K562 (cell line): ENCODE measurements around the gene S100P. TPM values are rescaled to one million over a fixed set of nuclear protein-coding genes. Genes with fewer than 3 reads are reported as not detected.

Source experiments
- ATAC-seq: fragments of 200-7000 bp; cut with Tn5 transposase; 3 replicates; pipeline ENCODE4 v1.9.1; 2020; ENCODE audit warnings: moderate library complexity
- BruUV-seq: library from RNA; stranded (reverse); fragments of 400-500 nt; replicated peaks from 2 replicates; lab custom pipeline; 2021; lab: Mats Ljungman, UMichigan
- CTCF ChIA-PET: fragments of 300-600 bp; formaldehyde crosslinking; extraction: SDS; loops from one replicate; lab custom pipeline; 2021; ENCODE audit warnings: low intra/inter-chr PET ratio; lab: Yijun Ruan, JAX
- POLR2A ChIA-PET: fragments of 300-600, 350-650 bp; sonication (Branson Sonifier 250); formaldehyde crosslinking; extraction: SDS; loops from one replicate; lab custom pipeline; 2021; ENCODE audit warnings: antibody characterized with exemption, inconsistent platforms; lab: Yijun Ruan, JAX
- DNase-seq, 4 experiments: peaks; one replicate each; pipeline versions ENCODE4 v3.0.0 to v3.0.0-alpha.2; 2011 to 2018; ENCODE audit warnings: low spot score in 3 of 4, mixed read lengths in 3 of 4; ENCODE audit errors: extremely low read depth in 1 of 4
- FAIRE-seq: peaks from 2 replicates; lab custom pipeline; 2011; peaks lifted over from hg19 to GRCh38; lab: Jason Lieb, UNC
- H2AFZ ChIP-seq: 2 replicates; pipeline ENCODE4 v1.6.0; 2011; ENCODE audit warnings: low read depth, low read length, control low read depth, inconsistent platforms
- H3K27ac ChIP-seq: fragments of 200-600 bp; 3 replicates; pipeline ENCODE4 v1.8.0; 2011; ENCODE audit warnings: low read depth, mild to moderate bottlenecking, control low read depth, inconsistent platforms, low read length, moderate library complexity, mixed read lengths; ENCODE audit errors: extremely low read depth
- H3K27me3 ChIP-seq, 2 experiments: fragments of 300-600 bp in 1 of 2; 2 replicates in 1 of 2; 3 replicates in 1 of 2; pipeline versions ENCODE4 v1.6.0 to v1.8.0; 2011; ENCODE audit warnings: inconsistent platforms in 2 of 2, low read length in 2 of 2, mild to moderate bottlenecking in 1 of 2, mixed read lengths in 1 of 2, moderate library complexity in 1 of 2; ENCODE audit not compliant: control insufficient read depth in 2 of 2, insufficient read depth in 2 of 2
- H3K36me3 ChIP-seq: fragments of 300-600 bp; 3 replicates; pipeline ENCODE4 v1.8.0; 2011; ENCODE audit warnings: mild to moderate bottlenecking, low read length, inconsistent platforms; ENCODE audit not compliant: control insufficient read depth, insufficient read depth
- H3K4me1 ChIP-seq, 2 experiments: fragments of 200-600 bp in 1 of 2; replicated peaks in 1 of 2; 2 replicates in 1 of 2; 3 replicates in 1 of 2; pipeline versions ENCODE4 v1.5.1 to v1.8.0; 2011; ENCODE audit warnings: inconsistent platforms in 2 of 2, low read length in 2 of 2, mild to moderate bottlenecking in 1 of 2, mixed read lengths in 1 of 2, moderate library complexity in 1 of 2; ENCODE audit not compliant: control insufficient read depth in 2 of 2, insufficient read depth in 2 of 2
- H3K4me2 ChIP-seq: 2 replicates; pipeline ENCODE4 v1.6.1; 2011; ENCODE audit warnings: low read length, control low read depth, inconsistent platforms, mixed read lengths; ENCODE audit not compliant: insufficient read depth
- H3K4me3 ChIP-seq: fragments of 200-600 bp; sonication (generic), shearing (Covaris generic); 2 replicates; pipeline ENCODE4 v1.5.1; 2016; ENCODE audit warnings: control low read depth, inconsistent platforms
- H3K79me2 ChIP-seq: fragments of 200-600 bp; 3 replicates; pipeline ENCODE4 v1.8.0; 2011; ENCODE audit warnings: low read length, inconsistent platforms; ENCODE audit not compliant: control insufficient read depth, insufficient read depth
- H3K9ac ChIP-seq, 2 experiments: 2 replicates each; pipeline versions ENCODE4 v1.6.0 to v1.6.1; 2011; ENCODE audit warnings: low read depth in 2 of 2, low read length in 2 of 2, control low read depth in 1 of 2, inconsistent platforms in 1 of 2, mild to moderate bottlenecking in 1 of 2, mixed read lengths in 1 of 2; ENCODE audit not compliant: insufficient read depth in 1 of 2
- H3K9me1 ChIP-seq: one replicate; pipeline ENCODE4 v1.6.0; 2011; ENCODE audit warnings: inconsistent platforms, mild to moderate bottlenecking, low read length, moderate library complexity; ENCODE audit not compliant: control insufficient read depth, insufficient read depth
- H3K9me3 ChIP-seq: replicated peaks from 2 replicates; pipeline ENCODE4 v1.5.1; 2011; ENCODE audit warnings: low read depth, low read length, inconsistent platforms; ENCODE audit not compliant: control insufficient read depth, insufficient read depth
- H4K20me1 ChIP-seq: replicated peaks from 2 replicates; pipeline ENCODE4 v1.6.1; 2011; ENCODE audit warnings: low read length, inconsistent platforms, mixed read lengths; ENCODE audit not compliant: control insufficient read depth, insufficient read depth
- CREB1 ChIP-seq, 2 experiments: sonication (generic) in 1 of 2; formaldehyde crosslinking in 1 of 2; IDR thresholded peaks; 2 replicates each; pipeline versions ENCODE4 v1.6.1 to v1.8.0; 2012 to 2022; ENCODE audit warnings: inconsistent platforms in 1 of 2, mild to moderate bottlenecking in 1 of 2, missing genetic modification reagents in 1 of 2, moderate library complexity in 1 of 2
- CXXC5 ChIP-seq: fragments of 250-450 bp; sonication (Bioruptor Pico); IDR thresholded peaks from 2 replicates; pipeline ENCODE4 v1.8.0; 2022; ENCODE audit warnings: inconsistent platforms, mild to moderate bottlenecking, moderate library complexity
- DMBX1 ChIP-seq: fragments of 250-450 bp; sonication (Bioruptor Pico); IDR thresholded peaks from 2 replicates; pipeline ENCODE4 v1.8.0; 2022; ENCODE audit warnings: inconsistent platforms, mild to moderate bottlenecking, moderate library complexity, borderline replicate concordance
- E2F5 ChIP-seq: sonication (generic); formaldehyde crosslinking; IDR thresholded peaks from 2 replicates; pipeline ENCODE4 v1.8.0; 2022; ENCODE audit warnings: mild to moderate bottlenecking, missing genetic modification reagents
- E4F1 ChIP-seq: fragments of 250-450 bp; sonication (Bioruptor Pico); IDR thresholded peaks from 2 replicates; pipeline ENCODE4 v1.5.0; 2021; ENCODE audit warnings: mild to moderate bottlenecking, borderline replicate concordance
- HDAC2 ChIP-seq: fragments of 450-650 bp; IDR thresholded peaks from 2 replicates; pipeline ENCODE4 v1.6.1; 2016; ENCODE audit warnings: mild to moderate bottlenecking
- HDAC8 ChIP-seq: fragments of 450-650 bp; IDR thresholded peaks from 2 replicates; pipeline ENCODE4 v1.6.1; 2016; ENCODE audit warnings: mild to moderate bottlenecking, missing genetic modification characterization, moderate library complexity, missing compliant biosample characterization
- PCBP2 ChIP-seq: fragments of 200-400 bp; formaldehyde crosslinking; IDR thresholded peaks from 2 replicates; pipeline ENCODE4 v1.6.1; 2018; ENCODE audit warnings: low read length, low read depth, mild to moderate bottlenecking, moderate library complexity; ENCODE audit not compliant: poor library complexity, severe bottlenecking
- U2AF2 ChIP-seq: fragments of 200-400 bp; formaldehyde crosslinking; optimal IDR thresholded peaks from 2 replicates; pipeline ENCODE3; 2017; ENCODE audit warnings: low read depth, mild to moderate bottlenecking, low read length
- WHSC1 ChIP-seq: IDR thresholded peaks from one replicate; pipeline ENCODE4 v1.6.1; 2012; ENCODE audit warnings: low read length, control low read depth, inconsistent platforms
- ZNF217 ChIP-seq: sonication (generic); formaldehyde crosslinking; IDR thresholded peaks from 2 replicates; pipeline ENCODE4 v1.8.0; 2022; ENCODE audit warnings: mild to moderate bottlenecking, missing genetic modification reagents
- ZNF274 ChIP-seq: IDR thresholded peaks from 2 replicates; pipeline ENCODE4 v1.6.1; 2011; ENCODE audit warnings: low read depth, mild to moderate bottlenecking, low read length, moderate library complexity, borderline replicate concordance
- WGBS: fragments of 100-300 bp; shearing (Covaris generic); methylation state at CpG from one replicate; pipeline ENCODE4 v1.1.6; 2016; ENCODE audit warnings: low coverage, mixed read lengths; ENCODE audit not compliant: insufficient coverage; ENCODE audit errors: missing lambda C conversion rate; 5-methylcytosine and 5-hydroxymethylcytosine counted together
- in situ Hi-C: fragments of 300-500 bp; cut with MboI; formaldehyde crosslinking; loops from 4 replicates; pipeline ENCODE4 v1.15.0; 2018; ENCODE audit warnings: inconsistent platforms, mixed read lengths
- intact Hi-C: fragments of 100-400 bp; cut with micrococcal nuclease; formaldehyde crosslinking; loops from 2 replicates; pipeline ENCODE4 v1.14.2; 2022
- polyA plus RNA-seq, 8 experiments: library from polyadenylated mRNA; depleted of rRNA in 4 of 8; stranded (reverse) in 5 of 8; unstranded in 3 of 8; fragments of >200 nt; fragmentation: Nextera tagmentation in 2 of 8; fragmentation: Illumina TruSeq in 1 of 8; extraction: Ambion mirVana in 2 of 8; extraction: Trizol in 1 of 8; gene quantifications; 2 replicates each; pipeline versions ENCODE4 v1.2.1 to v1.2.3, GENCODE V29; 2011 to 2014; ENCODE audit warnings: inconsistent platforms in 1 of 8, missing spikeins in 1 of 8
- total RNA-seq, 7 experiments: library from RNA; depleted of rRNA in 6 of 7; stranded (reverse); fragments of >200 nt in 6 of 7; fragmentation: Illumina TruSeq in 2 of 7; extraction: Trizol in 2 of 7; gene quantifications; 2 replicates each; pipeline versions ENCODE4 v1.2.1 to v1.2.3, GENCODE V29; 2011 to 2021; ENCODE audit warnings: low replicate concordance in 1 of 7
- TF ChIP-seq, protein P1 (sequence below), 3 experiments: IDR thresholded peaks in 2 of 3; conservative IDR thresholded peaks in 1 of 3; 2 replicates each; pipeline ENCODE4 v1.5.1; 2011 to 2012; ENCODE audit warnings: low read length in 3 of 3, mild to moderate bottlenecking in 3 of 3, control low read depth in 2 of 3, improper control_type of control experiment in 1 of 3, inconsistent platforms in 1 of 3, low read depth in 1 of 3, mixed read lengths in 1 of 3, moderate library complexity in 1 of 3; ENCODE audit not compliant: insufficient read depth in 2 of 3
- TF ChIP-seq, protein P2 (sequence below): fragments of 250-450 bp; sonication (Bioruptor Pico); IDR thresholded peaks from 2 replicates; pipeline ENCODE4 v1.5.0; 2021

Gene S100P
- total and polyA plus RNA-seq, 9 of the 15 experiments (the other 6 are each of a cell fraction or from before 2014, with no cell fraction given), result 4.1 to 23.8 (median 7.5) TPM

DNA sequence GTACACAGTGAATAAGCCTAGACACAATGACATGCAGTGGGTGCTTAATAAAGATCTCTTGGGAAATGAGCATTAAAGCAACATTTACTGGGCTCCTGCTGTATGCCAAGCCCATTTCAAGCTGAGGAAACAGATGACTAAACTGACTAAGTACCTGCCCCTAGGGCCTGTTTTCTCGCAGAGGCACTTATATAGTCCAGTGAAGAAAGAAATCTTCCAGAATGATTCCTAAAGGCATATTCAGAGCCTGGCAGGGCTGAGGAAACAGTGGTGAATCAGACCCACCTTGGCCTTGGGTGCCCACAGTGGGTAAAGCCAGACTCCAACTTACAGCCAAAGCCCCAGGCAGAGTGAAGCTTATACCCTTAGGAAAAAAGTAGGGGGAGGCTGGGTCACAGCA, 22.0 kb upstream of the S100P start (continued):
- TF ChIP-seq E4F1 (CRISPR knock-in tag), result no peak
- TF ChIP-seq DMBX1 (CRISPR knock-in tag), result no peak
- TF ChIP-seq ZNF274, result no peak
- TF ChIP-seq U2AF2, result no peak

GRCh38 chr4:6672131-6672530, 21.5 kb upstream of the S100P start:
- Histone ChIP-seq H3K9ac (no peak overlapping the region), H3K9me3 (no peaks in the 10 kb centered on the region; the same call in 1 of the 2 replicates), H3K4me1 (peaks cover 21 to 31% of the 10 kb centered on the region in 2 experiments), H3K36me3 (peaks cover 24% of the 10 kb centered on the region), H3K9me1 (no peaks in the 10 kb centered on the region), H3K27ac (no peak overlapping the region), H3K27me3 (no peaks in the 10 kb centered on the region), H3K4me3 (no peak overlapping the region), H3K4me2 (no peak overlapping the region), H3K79me2 (peaks cover 33% of the 10 kb centered on the region), H2AFZ (no peak overlapping the region), H4K20me1 (peaks cover 24% of the 10 kb centered on the region; the same call in 1 of the 2 replicates)
- 95% methylated on average over 18 of the region's 19 CpGs for WGBS
- intact Hi-C loops (no loop called here), in situ Hi-C loops (no loop called here)
- BruUV-seq, result no TSS peak
- no peak for FAIRE-seq
- CTCF ChIA-PET, result no interaction called here
- no peak for DNase-seq
- POLR2A ChIA-PET, result interaction anchor here (0.9 to 4.7 kb wide), 4 partner anchors 9 to 30 kb away, joined by 3 to 40 read pairs (median 39); partner anchors contain the start of gene MRFAP1
- ATAC-seq, result no peak
- TF ChIP-seq CXXC5 (no peak), CREB1 (IDR thresholded peaks at IDR 0.05) (no peak), CREB1 (CRISPR knock-in tag; IDR thresholded peaks at IDR 0.05) (no peak), HDAC8 (no peak), WHSC1 (no peak), HDAC2 (no peak), ZNF217 (CRISPR knock-in tag) (no peak), PCBP2 (no peak), E2F5 (CRISPR knock-in tag) (no peak)
- TF ChIP-seq, protein P1, sequence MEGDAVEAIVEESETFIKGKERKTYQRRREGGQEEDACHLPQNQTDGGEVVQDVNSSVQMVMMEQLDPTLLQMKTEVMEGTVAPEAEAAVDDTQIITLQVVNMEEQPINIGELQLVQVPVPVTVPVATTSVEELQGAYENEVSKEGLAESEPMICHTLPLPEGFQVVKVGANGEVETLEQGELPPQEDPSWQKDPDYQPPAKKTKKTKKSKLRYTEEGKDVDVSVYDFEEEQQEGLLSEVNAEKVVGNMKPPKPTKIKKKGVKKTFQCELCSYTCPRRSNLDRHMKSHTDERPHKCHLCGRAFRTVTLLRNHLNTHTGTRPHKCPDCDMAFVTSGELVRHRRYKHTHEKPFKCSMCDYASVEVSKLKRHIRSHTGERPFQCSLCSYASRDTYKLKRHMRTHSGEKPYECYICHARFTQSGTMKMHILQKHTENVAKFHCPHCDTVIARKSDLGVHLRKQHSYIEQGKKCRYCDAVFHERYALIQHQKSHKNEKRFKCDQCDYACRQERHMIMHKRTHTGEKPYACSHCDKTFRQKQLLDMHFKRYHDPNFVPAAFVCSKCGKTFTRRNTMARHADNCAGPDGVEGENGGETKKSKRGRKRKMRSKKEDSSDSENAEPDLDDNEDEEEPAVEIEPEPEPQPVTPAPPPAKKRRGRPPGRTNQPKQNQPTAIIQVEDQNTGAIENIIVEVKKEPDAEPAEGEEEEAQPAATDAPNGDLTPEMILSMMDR (IDR thresholded peaks at IDR 0.05 in 2 of 3, conservative IDR thresholded peaks at IDR 0.05 in 1 of 3; ENCODE audit: insufficient read depth in 2 of 3, low read depth in 1 of 3, low read length in 3 of 3), result no peak
- TF ChIP-seq, protein P2, sequence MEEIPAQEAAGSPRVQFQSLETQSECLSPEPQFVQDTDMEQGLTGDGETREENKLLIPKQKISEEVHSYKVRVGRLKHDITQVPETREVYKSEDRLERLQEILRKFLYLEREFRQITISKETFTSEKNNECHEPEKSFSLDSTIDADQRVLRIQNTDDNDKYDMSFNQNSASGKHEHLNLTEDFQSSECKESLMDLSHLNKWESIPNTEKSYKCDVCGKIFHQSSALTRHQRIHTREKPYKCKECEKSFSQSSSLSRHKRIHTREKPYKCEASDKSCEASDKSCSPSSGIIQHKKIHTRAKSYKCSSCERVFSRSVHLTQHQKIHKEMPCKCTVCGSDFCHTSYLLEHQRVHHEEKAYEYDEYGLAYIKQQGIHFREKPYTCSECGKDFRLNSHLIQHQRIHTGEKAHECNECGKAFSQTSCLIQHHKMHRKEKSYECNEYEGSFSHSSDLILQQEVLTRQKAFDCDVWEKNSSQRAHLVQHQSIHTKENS (CRISPR knock-in tag), result no peak
